ENCODE measurements around the gene IFI30. TPM values are rescaled to one million over a fixed set of nuclear protein-coding genes. Genes with fewer than 3 reads are reported as not detected.

IFI30 gene
- total and polyA plus RNA-seq, 2 donors (not counting 3 experiments of a cell fraction or from before 2014, with no cell fraction given): 1.1 to 1.6 TPM

- intact Hi-C loops (cut with micrococcal nuclease) (loop anchor here (1.0 to 2.0 kb wide), 3 partner anchors 11 to 119 kb away; partner anchors contain the start of genes LSM4, MPV17L2 and PIK3R2), dilution Hi-C loops (cut with MboI; ENCODE audit: extremely low pct_ligation_motif_present, low sequenced_read_pairs) (no loop called here)
- peak overlapping the region; percentile 80 for H3K9ac ChIP-seq (replicated peaks; ENCODE audit: extremely low read depth, insufficient read depth, low read length)
- POLR2A ChIA-PET: interaction anchor here (1.1 kb wide), 1 partner anchor 77 kb away, joined by 5 read pairs; the partner anchor contains the start of gene JUND
- H3K9me3 ChIP-seq (replicated peaks; ENCODE audit: control insufficient read depth, insufficient read depth, low read length): no peaks in the 10 kb centered on the region
- H4K20me1 ChIP-seq (replicated peaks; ENCODE audit: control insufficient read depth, extremely low read depth, insufficient read depth, low read length): no peaks in the 10 kb centered on the region
- CTCF ChIA-PET: interaction anchor here (0.6 to 3.9 kb wide), 12 partner anchors 11 to 206 kb away, joined by 3 to 45 read pairs (median 4); partner anchors contain the start of genes MPV17L2 and PIK3R2
- peak overlapping the region; percentile 38 to 81 (median 75) for H3K4me3 ChIP-seq (replicated peaks in 1 of 3; ENCODE audit: insufficient read depth in 1 of 3, low read depth in 1 of 3, low read length in 3 of 3)
- peak overlapping the region; percentile 88 for H3K27ac ChIP-seq (ENCODE audit: insufficient read depth, low read depth, low read length)
- TF ChIP-seq MAX (IDR thresholded peaks at IDR 0.05; ENCODE audit: insufficient read depth, insufficient read length) (no peak), POLR2AphosphoS5 (IDR thresholded peaks at IDR 0.05; ENCODE audit: insufficient read depth, low read depth, low read length) (no peak), POLR2A (IDR thresholded peaks at IDR 0.05; ENCODE audit: low read depth, low read length) (peak; percentile 36)
- peak overlapping the region; percentile 78 for H2AFZ ChIP-seq (ENCODE audit: low read depth, low read length)
- no peaks in the 10 kb centered on the region for H3K79me2 ChIP-seq (ENCODE audit: control insufficient read depth, insufficient read depth, low read length)
- peaks cover 0 to 2% of the 10 kb centered on the region in 2 experiments for H3K27me3 ChIP-seq (ENCODE audit: control insufficient read depth in 2 of 2, insufficient read depth in 2 of 2, low read length in 2 of 2)
- DNase-seq (ENCODE audit: low read depth, low spot score) (no peak), FAIRE-seq (no peak)
- TSS peak; percentile 77 for BruUV-seq (replicated peaks)
- no peaks in the 10 kb centered on the region for H3K36me3 ChIP-seq (ENCODE audit: control insufficient read depth in 2 of 2, extremely low read depth in 1 of 2, insufficient read depth in 2 of 2, low read length in 2 of 2)
- peak overlapping the region; percentile 87 for H3K4me2 ChIP-seq (ENCODE audit: insufficient read depth, low read length)
- no peaks in the 10 kb centered on the region for H3K9me1 ChIP-seq (replicated peaks; ENCODE audit: control insufficient read depth, extremely low read depth, insufficient read depth, low read length)
- H3K4me1 ChIP-seq (ENCODE audit: control insufficient read depth, extremely low read depth, insufficient read depth, low read length): peaks cover 10% of the 10 kb centered on the region
Observed at GRCh38 chr19:18204394-18205199, 31.0 kb downstream of the IFI30 start.

- Histone ChIP-seq H3K9me3 (replicated peaks; ENCODE audit: control insufficient read depth, insufficient read depth, low read length) (no peaks in the 10 kb centered on the region), H3K36me3 (ENCODE audit: control insufficient read depth in 2 of 2, extremely low read depth in 1 of 2, insufficient read depth in 2 of 2, low read length in 2 of 2) (no peaks in the 10 kb centered on the region), H2AFZ (ENCODE audit: low read depth, low read length) (peak overlapping the region; percentile 78), H4K20me1 (replicated peaks; ENCODE audit: control insufficient read depth, extremely low read depth, insufficient read depth, low read length) (no peaks in the 10 kb centered on the region), H3K4me1 (ENCODE audit: control insufficient read depth, extremely low read depth, insufficient read depth, low read length) (peaks cover 10% of the 10 kb centered on the region), H3K79me2 (ENCODE audit: control insufficient read depth, insufficient read depth, low read length) (no peaks in the 10 kb centered on the region), H3K9ac (replicated peaks; ENCODE audit: extremely low read depth, insufficient read depth, low read length) (peak overlapping the region; percentile 80), H3K27ac (ENCODE audit: insufficient read depth, low read depth, low read length) (peak overlapping the region; percentile 88), H3K27me3 (ENCODE audit: control insufficient read depth in 2 of 2, insufficient read depth in 2 of 2, low read length in 2 of 2) (peaks cover 0 to 2% of the 10 kb centered on the region in 2 experiments), H3K4me3 (replicated peaks in 1 of 3; ENCODE audit: insufficient read depth in 1 of 3, low read depth in 1 of 3, low read length in 3 of 3) (peak overlapping the region; percentile 38 to 81 (median 75)), H3K9me1 (replicated peaks; ENCODE audit: control insufficient read depth, extremely low read depth, insufficient read depth, low read length) (no peaks in the 10 kb centered on the region), H3K4me2 (ENCODE audit: insufficient read depth, low read length) (peak overlapping the region; percentile 87)
- CTCF ChIA-PET: interaction anchor here (0.6 to 3.9 kb wide), 11 partner anchors 11 to 205 kb away, joined by 3 to 45 read pairs (median 4); partner anchors contain the start of genes MPV17L2 and PIK3R2
- POLR2A ChIA-PET: interaction anchor here (0.8 kb wide), 1 partner anchor 76 kb away, joined by 4 read pairs; the partner anchor contains the start of gene JUND
- intact Hi-C loops (cut with micrococcal nuclease): loop anchor here (2.0 kb wide), 1 partner anchor 53 kb away; the partner anchor contains the start of gene PIK3R2
- FAIRE-seq: peak; percentile 67
- no peak for TF ChIP-seq MYC (IDR thresholded peaks at IDR 0.05; ENCODE audit: low read depth, low read length)
- TF ChIP-seq FOS (IDR thresholded peaks at IDR 0.05; ENCODE audit: borderline replicate concordance, insufficient read depth, low read length): no peak
- TF ChIP-seq EZH2 (IDR thresholded peaks at IDR 0.05; ENCODE audit: borderline replicate concordance, low read depth, low read length, severe bottlenecking): no peak
- TF ChIP-seq POLR2A (IDR thresholded peaks at IDR 0.05; ENCODE audit: low read depth, low read length): no peak
- no peak for TF ChIP-seq MAX (IDR thresholded peaks at IDR 0.05; ENCODE audit: insufficient read depth, insufficient read length)
- no peak for TF ChIP-seq CTCF (IDR thresholded peaks at IDR 0.05; ENCODE audit: extremely low read depth in 1 of 2, insufficient read depth in 1 of 2, low read depth in 1 of 2, low read length in 2 of 2)
- no peak for TF ChIP-seq POLR2AphosphoS5 (IDR thresholded peaks at IDR 0.05; ENCODE audit: insufficient read depth, low read depth, low read length)
- no peak for TF ChIP-seq JUN (IDR thresholded peaks at IDR 0.05; ENCODE audit: borderline replicate concordance, insufficient read depth, insufficient read length, low read depth)
- no peak for TF ChIP-seq GATA2 (IDR thresholded peaks at IDR 0.05; ENCODE audit: insufficient read depth, insufficient read length, low read depth, low read length)
- BruUV-seq (replicated peaks): no TSS peak
- dilution Hi-C loops (cut with MboI; ENCODE audit: extremely low pct_ligation_motif_present, low sequenced_read_pairs): no loop called here
- peak; percentile 72 for DNase-seq (ENCODE audit: low read depth, low spot score)
Observed at GRCh38 chr19:18205200-18205892, 31.7 kb downstream of the IFI30 start.

All from endothelial cell of umbilical vein (primary cell).